ENCODE data around the gene TBC1D19.
"Not testable (repeated sequence)": the region's sequence is repeated elsewhere in the genome, so short reads cannot be mapped to it uniquely, and the experiment has no call there.

TBC1D19 gene

GRCh38 chr4:26632916-26633315 is 49.0 kb downstream of the TBC1D19 start:
- H3K27ac ChIP-seq (ENCODE audit: low read depth, low read length, poor library complexity, severe bottlenecking): no peak overlapping the region

GRCh38 chr4:26634237-26634636 is 50.4 kb downstream of the TBC1D19 start:
- H3K9me2 ChIP-seq (ENCODE audit: low read depth, low read length): no peaks in the 10 kb centered on the region

More at GRCh38 chr4:26632916-26633315, 49.0 kb downstream of the TBC1D19 start:
- TF ChIP-seq CTCF (IDR thresholded peaks at IDR 0.05; ENCODE audit: low read length): no peak
- no peak for TF ChIP-seq EZH2 (IDR thresholded peaks at IDR 0.05; ENCODE audit: borderline replicate concordance, low read length)
- H3K9me2 ChIP-seq (ENCODE audit: low read depth, low read length): no peaks in the 10 kb centered on the region
- no peaks in the 10 kb centered on the region for H3K36me3 ChIP-seq (ENCODE audit: insufficient read depth, low read length)
- no peaks in the 10 kb centered on the region for H3K79me2 ChIP-seq (ENCODE audit: insufficient read depth, low read length)
- no peak overlapping the region for H3K4me2 ChIP-seq (ENCODE audit: low read length)
- no peaks in the 10 kb centered on the region for H3K4me1 ChIP-seq (ENCODE audit: insufficient read depth, low read length, severe bottlenecking)
- H2AFZ ChIP-seq (ENCODE audit: low read length): no peak overlapping the region
- H4K20me1 ChIP-seq (ENCODE audit: insufficient read depth, low read length): no peaks in the 10 kb centered on the region
- no peaks in the 10 kb centered on the region for H3K27me3 ChIP-seq (ENCODE audit: insufficient read depth, low read length)
- no peak overlapping the region for H3K9ac ChIP-seq (ENCODE audit: low read length)
- no peaks in the 10 kb centered on the region for H3F3A ChIP-seq (ENCODE audit: insufficient read depth, low read length)
- H3K4me3 ChIP-seq (ENCODE audit: low read depth, low read length, poor library complexity, severe bottlenecking): no peak overlapping the region
- H3K9me3 ChIP-seq (ENCODE audit: low read length): no peaks in the 10 kb centered on the region

GRCh38 chr4:26636458-26636857 is 52.6 kb downstream of the TBC1D19 start:
- H3K9me2 ChIP-seq (ENCODE audit: low read depth, low read length): no peaks in the 10 kb centered on the region
- no peaks in the 10 kb centered on the region for H3K36me3 ChIP-seq (ENCODE audit: insufficient read depth, low read length)
- H3F3A ChIP-seq (ENCODE audit: insufficient read depth, low read length): no peaks in the 10 kb centered on the region

More at GRCh38 chr4:26634237-26634636, 50.4 kb downstream of the TBC1D19 start:
- no peak overlapping the region for H3K27ac ChIP-seq (ENCODE audit: low read depth, low read length, poor library complexity, severe bottlenecking)
- no peaks in the 10 kb centered on the region for H3K79me2 ChIP-seq (ENCODE audit: insufficient read depth, low read length)
- H2AFZ ChIP-seq (ENCODE audit: low read length): no peak overlapping the region
- no peak overlapping the region for H3K9ac ChIP-seq (ENCODE audit: low read length)
- H3K4me1 ChIP-seq (ENCODE audit: insufficient read depth, low read length, severe bottlenecking): no peaks in the 10 kb centered on the region
- no peaks in the 10 kb centered on the region for H3K9me3 ChIP-seq (ENCODE audit: low read length)
- no peak overlapping the region for H3K4me2 ChIP-seq (ENCODE audit: low read length)
- H3F3A ChIP-seq (ENCODE audit: insufficient read depth, low read length): no peaks in the 10 kb centered on the region
- H3K4me3 ChIP-seq (ENCODE audit: low read depth, low read length, poor library complexity, severe bottlenecking): no peak overlapping the region
- H3K36me3 ChIP-seq (ENCODE audit: insufficient read depth, low read length): no peaks in the 10 kb centered on the region
- no peak for TF ChIP-seq CTCF (IDR thresholded peaks at IDR 0.05; ENCODE audit: low read length)
- H3K27me3 ChIP-seq (ENCODE audit: insufficient read depth, low read length): no peaks in the 10 kb centered on the region
- no peaks in the 10 kb centered on the region for H4K20me1 ChIP-seq (ENCODE audit: insufficient read depth, low read length)

GRCh38 chr4:26640639-26641038 is 56.8 kb downstream of the TBC1D19 start:
- H3K4me3 ChIP-seq (ENCODE audit: low read depth, low read length, poor library complexity, severe bottlenecking); H3K36me3 ChIP-seq (ENCODE audit: insufficient read depth, low read length); H3K79me2 ChIP-seq (ENCODE audit: insufficient read depth, low read length); H3K9me2 ChIP-seq (ENCODE audit: low read depth, low read length); H3K9ac ChIP-seq (ENCODE audit: low read length); H3K9me3 ChIP-seq (ENCODE audit: low read length); H3K4me2 ChIP-seq (ENCODE audit: low read length); H3K4me1 ChIP-seq (ENCODE audit: insufficient read depth, low read length, severe bottlenecking); H3F3A ChIP-seq (ENCODE audit: insufficient read depth, low read length); H3K27me3 ChIP-seq (ENCODE audit: insufficient read depth, low read length); H4K20me1 ChIP-seq (ENCODE audit: insufficient read depth, low read length); H2AFZ ChIP-seq (ENCODE audit: low read length); H3K27ac ChIP-seq (ENCODE audit: low read depth, low read length, poor library complexity, severe bottlenecking): not testable (repeated sequence)

More at GRCh38 chr4:26636458-26636857, 52.6 kb downstream of the TBC1D19 start:
- no peak overlapping the region for H3K9ac ChIP-seq (ENCODE audit: low read length)
- H2AFZ ChIP-seq (ENCODE audit: low read length): no peak overlapping the region
- no peaks in the 10 kb centered on the region for H4K20me1 ChIP-seq (ENCODE audit: insufficient read depth, low read length)
- H3K27me3 ChIP-seq (ENCODE audit: insufficient read depth, low read length): no peaks in the 10 kb centered on the region
- no peaks in the 10 kb centered on the region for H3K4me1 ChIP-seq (ENCODE audit: insufficient read depth, low read length, severe bottlenecking)
- H3K9me3 ChIP-seq (ENCODE audit: low read length): no peaks in the 10 kb centered on the region
- H3K4me3 ChIP-seq (ENCODE audit: low read depth, low read length, poor library complexity, severe bottlenecking): no peak overlapping the region
- no peak overlapping the region for H3K4me2 ChIP-seq (ENCODE audit: low read length)
- TF ChIP-seq CTCF (IDR thresholded peaks at IDR 0.05; ENCODE audit: low read length) (no peak), EZH2 (IDR thresholded peaks at IDR 0.05; ENCODE audit: borderline replicate concordance, low read length) (no peak)
- no peaks in the 10 kb centered on the region for H3K79me2 ChIP-seq (ENCODE audit: insufficient read depth, low read length)
- no peak overlapping the region for H3K27ac ChIP-seq (ENCODE audit: low read depth, low read length, poor library complexity, severe bottlenecking)
